NCI-H2107 (cell line): ENCODE data around the gene CDNF.
"Not testable (repeated sequence)": the region's sequence is repeated elsewhere in the genome, so short reads cannot be mapped to it uniquely, and the experiment has no call there.

Experiments used
- DNase-seq: peaks from one replicate; lab custom pipeline; 2025; lab: John Stamatoyannopoulos, UW

The CDNF gene

GRCh38 chr10:14839305-14839695, 1.5 kb upstream of the CDNF start:
- no peak for DNase-seq

GRCh38 chr10:14838582-14839304, 906 bp upstream of the CDNF start:
- DNase-seq, result no peak

- DNase-seq, result no peak
These were observed 657 bp downstream of the CDNF start for GRCh38 chr10:14837003-14837756.

GRCh38 chr10:14836208-14836607, 1.6 kb downstream of the CDNF start:
- DNase-seq, result no peak

GRCh38 chr10:14833106-14833505, 4.7 kb downstream of the CDNF start:
- DNase-seq, result no peak

GRCh38 chr10:14826076-14826829, 11.6 kb downstream of the CDNF start:
- DNase-seq, result no peak

- DNase-seq, result no peak
These were observed 13.9 kb downstream of the CDNF start for GRCh38 chr10:14823966-14824365.

GRCh38 chr10:14822879-14823755, 14.7 kb downstream of the CDNF start:
- no peak for DNase-seq

- DNase-seq, result no peak
These were observed 16.0 kb downstream of the CDNF start for GRCh38 chr10:14821635-14822375.

GRCh38 chr10:14820775-14821154, 17.1 kb downstream of the CDNF start:
- DNase-seq, result no peak

GRCh38 chr10:14820010-14820774, 17.6 kb downstream of the CDNF start:
- DNase-seq, result no peak

- DNase-seq, result not testable (repeated sequence)
These were observed 21.1 kb downstream of the CDNF start for GRCh38 chr10:14816717-14817116.

GRCh38 chr10:14815681-14816080, 22.2 kb downstream of the CDNF start:
- no peak for DNase-seq

GRCh38 chr10:14812271-14812670, 25.6 kb downstream of the CDNF start:
- no peak for DNase-seq

- DNase-seq, result no peak
These were observed 26.6 kb downstream of the CDNF start for GRCh38 chr10:14810969-14811953.

GRCh38 chr10:14806318-14806717, 31.5 kb downstream of the CDNF start:
- DNase-seq, result no peak

- no peak for DNase-seq
These were observed 34.0 kb downstream of the CDNF start for GRCh38 chr10:14803827-14804226.

- no peak for DNase-seq
These were observed 36.1 kb downstream of the CDNF start for GRCh38 chr10:14801723-14802122.

GRCh38 chr10:14800397-14800796, 37.4 kb downstream of the CDNF start:
- no peak for DNase-seq
